NCI-H2029 (cell line): ENCODE results near the gene SLC9C1.
"Not testable (repeated sequence)": the region's sequence is repeated elsewhere in the genome, so short reads cannot be mapped to it uniquely, and the experiment has no call there.

Source experiments
- DNase-seq: peaks from one replicate; lab custom pipeline; 2025; lab: John Stamatoyannopoulos, UW

Gene SLC9C1

DNA sequence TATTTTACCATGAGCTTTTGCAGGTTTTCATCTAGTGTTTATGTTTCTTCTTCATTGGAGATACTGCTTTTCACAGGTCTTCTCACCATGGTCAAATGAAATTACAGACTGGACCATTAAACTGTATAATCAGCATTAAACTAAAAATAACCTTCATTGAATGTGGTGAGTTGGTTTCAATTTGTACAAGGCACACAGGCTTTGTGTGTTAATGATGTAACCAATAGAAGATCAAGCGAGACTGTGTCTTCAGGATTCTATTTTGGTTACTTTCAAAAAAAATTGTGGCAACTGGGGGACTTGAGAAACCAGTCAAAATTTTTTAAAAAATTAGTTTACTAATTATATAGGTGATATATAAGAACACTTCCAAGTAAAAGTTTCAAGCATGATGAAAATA lies 106.7 kb downstream of the SLC9C1 start:
- DNase-seq = no peak

DNA sequence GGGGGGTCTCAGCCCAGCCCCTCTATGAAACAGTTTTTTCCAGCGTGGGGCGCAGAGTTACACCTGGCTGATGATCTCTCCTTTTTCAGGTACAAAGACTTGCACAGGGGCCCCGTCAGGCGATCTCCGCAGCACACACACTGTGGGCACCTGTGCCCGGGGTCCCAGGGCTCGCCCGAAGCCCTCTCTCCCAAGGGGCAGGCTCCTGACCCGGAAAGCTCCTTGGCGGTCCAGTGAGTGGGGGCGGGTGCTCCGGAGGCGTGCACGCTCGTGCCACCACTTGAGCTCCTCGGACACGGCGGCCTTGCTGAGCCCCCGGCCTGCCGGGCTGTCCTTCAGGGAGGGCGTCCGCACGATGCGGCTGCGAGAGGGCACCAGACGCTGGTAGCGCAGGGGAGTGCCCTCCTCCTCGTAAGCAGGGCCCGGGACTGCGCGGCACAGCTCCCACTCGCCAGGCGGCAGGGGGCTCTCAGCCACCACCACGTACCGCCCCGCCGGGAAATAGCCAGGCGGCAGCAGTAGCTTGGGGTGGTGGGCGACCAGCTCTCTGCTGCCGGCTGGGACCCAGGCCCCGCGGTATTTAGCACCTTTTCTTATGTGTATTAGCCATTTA lies 108.5 kb downstream of the SLC9C1 start:
- not testable (repeated sequence) for DNase-seq

- DNase-seq = no peak
These were observed 118.4 kb downstream of the SLC9C1 start for GRCh38 chr3:112175646-112176045.

- no peak for DNase-seq
These were observed 119.0 kb downstream of the SLC9C1 start for GRCh38 chr3:112175037-112175436.

- DNase-seq = no peak
These were observed 122.9 kb downstream of the SLC9C1 start for GRCh38 chr3:112171144-112171543.

GRCh38 chr3:112170046-112170445 lies 124.0 kb downstream of the SLC9C1 start:
- DNase-seq = no peak

GRCh38 chr3:112167758-112168157 lies 126.3 kb downstream of the SLC9C1 start:
- no peak for DNase-seq

DNA sequence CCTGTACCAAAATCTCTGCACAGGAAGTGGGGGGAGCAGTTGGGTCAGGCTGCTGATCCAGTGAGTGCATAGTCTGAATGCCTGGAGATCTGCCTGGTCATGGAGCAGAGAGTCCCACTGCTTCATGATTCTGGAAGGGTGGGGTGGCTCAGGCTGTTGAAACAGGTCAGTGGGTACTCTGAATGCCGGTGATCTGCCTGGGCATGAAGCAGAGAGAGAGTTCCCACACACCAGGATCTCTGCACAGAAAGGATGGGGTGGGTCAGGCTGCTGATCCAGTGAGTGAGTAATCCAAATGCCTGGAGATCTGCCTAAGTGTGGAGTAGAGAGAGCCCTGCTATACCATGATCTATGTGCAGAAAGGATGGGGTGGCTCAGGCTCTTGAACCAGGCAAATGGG lies 144.9 kb downstream of the SLC9C1 start:
- no peak for DNase-seq

DNA sequence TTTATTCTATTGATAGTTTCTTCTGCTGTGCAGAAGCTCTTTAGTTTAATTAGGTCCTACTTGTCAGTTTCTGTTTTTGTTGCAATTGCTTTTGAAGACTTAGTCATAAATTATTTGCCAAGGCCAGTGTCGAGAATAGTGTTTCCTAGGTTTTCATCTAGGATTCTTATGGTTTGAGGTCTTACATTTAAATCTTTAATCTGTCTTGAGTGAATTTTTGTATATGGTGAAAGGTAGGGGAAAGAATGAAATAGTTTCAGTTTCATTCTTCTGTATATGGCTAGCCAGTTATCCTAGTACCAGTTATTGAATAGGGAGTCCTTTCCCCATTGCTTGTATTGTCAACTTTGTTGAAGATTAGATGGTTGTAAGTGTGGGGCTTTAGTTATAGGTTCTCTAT lies 150.3 kb downstream of the SLC9C1 start:
- DNase-seq = no peak

DNA sequence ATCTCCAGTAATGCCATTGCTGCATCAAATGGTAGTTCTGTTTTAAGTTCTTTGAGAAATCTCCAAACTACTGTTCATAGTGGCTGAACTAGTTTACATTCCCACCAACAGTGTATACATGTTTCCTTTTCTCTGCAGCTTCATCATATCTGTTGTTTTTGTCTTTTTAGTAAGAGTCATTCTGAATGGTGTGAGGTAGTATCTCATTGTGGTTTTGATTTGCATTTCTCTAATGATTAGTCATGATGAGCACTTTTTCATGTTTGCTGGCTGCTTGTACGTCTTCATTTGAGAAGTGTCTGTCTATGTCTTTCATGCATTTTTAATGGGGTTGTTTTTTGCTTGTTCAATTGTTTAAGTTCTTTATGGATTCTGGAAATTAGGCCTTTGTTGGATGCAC lies 150.8 kb downstream of the SLC9C1 start:
- DNase-seq = no peak

GRCh38 chr3:112141293-112141692 lies 152.7 kb downstream of the SLC9C1 start:
- no peak for DNase-seq

- DNase-seq = no peak
These were observed 153.4 kb downstream of the SLC9C1 start for GRCh38 chr3:112140584-112140983.

GRCh38 chr3:112138219-112138969 lies 155.6 kb downstream of the SLC9C1 start:
- DNase-seq = no peak

- DNase-seq = no peak
These were observed 156.2 kb downstream of the SLC9C1 start for GRCh38 chr3:112137781-112138180.

DNA sequence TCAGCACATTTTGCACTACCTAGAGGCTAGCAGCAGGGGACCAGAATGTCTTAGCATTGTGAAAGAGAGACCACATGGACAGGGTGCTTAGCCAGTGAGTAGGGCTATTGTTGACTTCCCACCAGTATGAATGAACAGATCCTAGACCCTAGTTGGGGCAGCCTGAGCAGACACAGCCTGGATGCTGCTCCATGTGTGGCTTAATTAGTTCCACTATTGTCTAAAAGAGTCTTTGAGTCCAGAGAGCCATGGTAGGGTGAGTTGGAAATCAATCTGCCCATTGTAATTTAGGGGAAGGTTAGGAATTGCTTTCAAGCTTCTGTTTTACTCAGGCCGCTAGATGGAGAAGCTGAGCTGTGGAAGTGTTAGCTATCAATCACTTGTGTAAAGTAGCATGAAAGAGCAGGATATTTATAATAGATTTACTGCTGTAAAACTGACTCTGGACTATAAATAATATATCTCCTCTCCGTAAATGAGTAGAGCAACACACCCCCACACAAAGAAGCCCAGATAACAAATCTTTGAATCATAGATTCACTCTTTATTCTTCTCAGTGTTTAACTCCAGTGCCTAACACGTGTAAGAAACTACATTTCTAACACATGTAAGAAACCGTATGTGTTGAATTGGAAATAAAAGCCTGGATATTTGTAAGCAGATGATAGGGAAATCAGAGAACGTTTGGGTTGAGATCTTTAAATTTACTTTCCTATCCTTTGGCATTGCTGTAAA lies 156.9 kb downstream of the SLC9C1 start:
- no peak for DNase-seq

- no peak for DNase-seq
These were observed 158.0 kb downstream of the SLC9C1 start for GRCh38 chr3:112136046-112136445.

DNA sequence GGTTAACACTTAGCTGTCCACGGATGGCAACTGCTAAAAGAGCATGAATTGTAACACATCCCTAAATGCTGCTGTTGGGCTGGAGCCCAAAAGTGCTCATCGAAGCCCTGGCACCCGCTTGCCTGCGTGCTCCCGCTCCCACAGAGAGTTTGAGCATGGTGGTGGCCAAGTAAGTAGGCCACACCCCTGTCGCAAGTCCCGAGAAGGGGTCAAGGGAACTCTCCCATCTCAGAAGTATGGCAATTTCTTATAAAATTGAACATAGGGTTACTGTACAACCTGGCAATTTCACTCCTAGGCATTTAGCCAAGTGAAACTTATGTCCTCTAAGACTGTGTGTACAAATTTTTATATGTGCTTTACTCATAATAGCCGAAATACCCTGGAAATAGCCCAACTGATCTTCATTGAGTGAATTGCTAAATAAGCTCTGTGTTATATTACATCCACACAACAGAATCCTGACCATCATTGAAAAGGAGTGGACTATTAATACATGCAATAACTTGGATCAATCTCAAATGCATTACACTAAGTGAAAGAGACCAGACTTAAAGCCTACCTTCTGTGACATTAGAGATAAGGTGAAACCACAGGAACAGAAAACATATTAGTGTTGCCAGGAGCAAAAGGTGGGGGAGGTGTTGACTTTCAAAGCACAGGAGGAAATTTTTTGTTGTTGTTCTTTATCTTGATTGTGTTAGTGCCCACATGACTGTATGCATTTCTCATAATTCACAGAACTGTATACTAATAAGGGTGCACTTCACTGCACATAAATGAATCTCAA lies 159.5 kb downstream of the SLC9C1 start:
- no peak for DNase-seq

GRCh38 chr3:112133626-112134334 lies 160.2 kb downstream of the SLC9C1 start:
- no peak for DNase-seq

GRCh38 chr3:112132975-112133448 lies 161.0 kb downstream of the SLC9C1 start, which contains the start of gene GCSAM:
TSS of gene GCSAM (minus strand) at chr3:112133248. CDS start at chr3:112133120, 128 bp downstream.
- DNase-seq = no peak

- no peak for DNase-seq
These were observed 161.5 kb downstream of the SLC9C1 start for GRCh38 chr3:112132554-112132953.

- no peak for DNase-seq
These were observed 161.9 kb downstream of the SLC9C1 start for GRCh38 chr3:112132088-112132487.
